Left ventricle myocardium inferior (tissue), 1 donor: Measurements from ENCODE around the gene APCDD1L. TPM values are rescaled to one million over a fixed set of nuclear protein-coding genes. Genes with fewer than 3 reads are reported as not detected.

Experiments
- DNase-seq: peaks from one replicate; pipeline ENCODE4 v3.0.0-alpha.2; 2020
- H3K27ac ChIP-seq: fragments of 200-600 bp; replicated peaks from 2 replicates; pipeline ENCODE4 v1.8.0; 2021
- H3K27me3 ChIP-seq: fragments of 200-600 bp; 2 replicates; pipeline ENCODE4 v1.8.0; 2021; ENCODE audit warnings: low read depth
- H3K36me3 ChIP-seq: fragments of 200-600 bp; 2 replicates; pipeline ENCODE4 v1.8.0; 2021
- H3K4me1 ChIP-seq: fragments of 200-600 bp; 2 replicates; pipeline ENCODE4 v1.8.0; 2021
- H3K4me3 ChIP-seq: fragments of 200-600 bp; 2 replicates; pipeline ENCODE4 v1.8.0; 2021; ENCODE audit warnings: mild to moderate bottlenecking, moderate library complexity
- H3K9me3 ChIP-seq: fragments of 200-600 bp; replicated peaks from 2 replicates; pipeline ENCODE4 v1.8.0; 2021
- intact Hi-C: fragments of 100-400 bp; cut with micrococcal nuclease; formaldehyde crosslinking; loops from one replicate; pipeline ENCODE4 v1.11.0; 2022
- long read RNA-seq: library from polyadenylated mRNA; unstranded; transcript quantifications from one replicate; pipeline ENCODE4 v2.0.0, GENCODE V29; 2021
- total RNA-seq: library from RNA; stranded (reverse); fragmentation: NEBNext Ultra II Directional; extraction: Animal tissue kit (Norgen Biotek cat#: 25700); gene quantifications from one replicate; pipeline ENCODE4 v1.2.1, GENCODE V29; 2021
- TF ChIP-seq, protein P1 (sequence below): fragments of 200-600 bp; IDR thresholded peaks from 2 replicates; pipeline ENCODE4 v1.8.0; 2021; ENCODE audit warnings: antibody characterized with exemption, mild to moderate bottlenecking, borderline replicate concordance
- donor health status: DM: no; HTN: yes; CAD: no; lungs with severe emphysema.

The APCDD1L gene
- total RNA-seq = 0.91 TPM
- long read RNA-seq, partial matches to known transcripts = 0 of 4 reads
- long read RNA-seq, other reads (novel, unspliced or antisense) = 3 of 4 reads

DNA sequence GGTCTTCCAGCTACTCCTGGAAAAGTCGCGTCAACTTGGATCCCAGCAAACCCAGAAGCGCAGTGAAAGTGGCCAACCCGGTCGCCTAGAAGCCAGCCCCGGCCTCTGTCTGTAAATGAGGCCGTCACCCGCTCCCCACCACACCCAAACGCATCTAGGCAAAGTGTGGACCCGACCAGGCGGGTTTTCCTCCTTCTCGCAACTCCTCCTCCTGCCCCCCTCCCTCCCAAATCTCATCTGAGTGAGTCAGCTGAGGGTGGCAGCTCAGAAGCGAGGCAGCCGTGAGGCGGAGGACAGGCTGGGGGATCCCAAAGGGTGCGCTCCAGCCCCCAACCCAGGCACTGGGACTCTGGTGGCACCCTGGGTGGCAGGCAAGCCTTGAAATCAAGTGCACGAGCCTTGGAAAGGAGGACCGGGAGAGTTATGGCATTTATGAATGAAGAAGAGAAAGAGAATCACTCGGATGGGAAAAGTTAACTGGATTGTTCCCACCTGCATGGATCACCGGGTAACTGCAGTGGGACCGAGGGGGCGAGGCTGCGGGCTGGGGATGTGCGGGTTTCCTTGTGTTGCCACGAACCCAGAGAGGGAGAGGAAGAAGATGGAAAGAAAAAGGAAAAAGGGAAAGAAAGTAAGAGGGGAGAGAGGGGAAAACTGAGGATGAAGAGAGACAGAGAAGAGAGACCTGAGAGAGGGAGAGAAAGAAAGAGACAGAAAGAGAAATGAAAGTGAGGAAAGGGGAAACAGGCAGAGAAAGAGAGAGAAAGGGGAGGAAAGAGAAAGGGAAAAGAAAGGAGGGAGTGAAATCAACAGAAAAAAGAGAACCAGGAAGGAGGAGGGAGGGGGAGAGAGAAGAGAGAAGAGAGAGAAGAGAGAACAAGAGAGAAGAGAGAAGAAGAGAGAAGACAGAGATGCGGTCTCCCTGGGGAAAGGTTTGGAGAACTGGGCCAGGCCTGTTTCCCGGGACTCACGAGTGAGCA, at the start of gene APCDD1L:
Gene APCDD1L (minus strand): TSS at position 167 of the 980 bp plus-strand sequence. CDS start 692 bp downstream, outside the sequence.
- H3K4me3 ChIP-seq = peak within 1 kb of the TSS; percentile 53
- H3K4me1 ChIP-seq = peaks cover 5% of the 10 kb centered on the region
- peaks cover 72% of the 10 kb centered on the region for H3K27me3 ChIP-seq
- DNase-seq = no peak
- TF ChIP-seq, protein P1, sequence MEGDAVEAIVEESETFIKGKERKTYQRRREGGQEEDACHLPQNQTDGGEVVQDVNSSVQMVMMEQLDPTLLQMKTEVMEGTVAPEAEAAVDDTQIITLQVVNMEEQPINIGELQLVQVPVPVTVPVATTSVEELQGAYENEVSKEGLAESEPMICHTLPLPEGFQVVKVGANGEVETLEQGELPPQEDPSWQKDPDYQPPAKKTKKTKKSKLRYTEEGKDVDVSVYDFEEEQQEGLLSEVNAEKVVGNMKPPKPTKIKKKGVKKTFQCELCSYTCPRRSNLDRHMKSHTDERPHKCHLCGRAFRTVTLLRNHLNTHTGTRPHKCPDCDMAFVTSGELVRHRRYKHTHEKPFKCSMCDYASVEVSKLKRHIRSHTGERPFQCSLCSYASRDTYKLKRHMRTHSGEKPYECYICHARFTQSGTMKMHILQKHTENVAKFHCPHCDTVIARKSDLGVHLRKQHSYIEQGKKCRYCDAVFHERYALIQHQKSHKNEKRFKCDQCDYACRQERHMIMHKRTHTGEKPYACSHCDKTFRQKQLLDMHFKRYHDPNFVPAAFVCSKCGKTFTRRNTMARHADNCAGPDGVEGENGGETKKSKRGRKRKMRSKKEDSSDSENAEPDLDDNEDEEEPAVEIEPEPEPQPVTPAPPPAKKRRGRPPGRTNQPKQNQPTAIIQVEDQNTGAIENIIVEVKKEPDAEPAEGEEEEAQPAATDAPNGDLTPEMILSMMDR = no peak
- no peaks in the 10 kb centered on the region for H3K9me3 ChIP-seq
- H3K27ac ChIP-seq = no peak within 1 kb of the TSS
- H3K36me3 ChIP-seq = no peaks in the 10 kb centered on the region
- intact Hi-C loops = no loop called here

DNA sequence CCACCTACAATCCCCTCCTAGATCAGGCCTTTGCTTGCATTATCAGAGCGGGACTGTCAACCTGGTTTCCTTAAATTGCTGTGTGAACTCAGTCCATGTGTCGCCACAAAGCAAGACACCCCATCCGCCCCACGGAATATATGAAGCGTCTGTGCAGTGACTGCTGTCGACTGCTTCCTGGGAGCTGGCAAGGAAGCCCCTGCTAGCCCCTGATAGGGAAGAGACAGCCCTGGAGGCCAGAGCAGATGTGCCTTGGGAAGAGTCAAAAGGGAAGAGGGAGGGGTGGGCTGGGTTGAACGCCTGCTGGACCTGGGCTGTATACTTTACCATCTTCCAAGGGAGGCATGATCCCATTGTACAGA, 44.1 kb upstream of the APCDD1L start:
- no peak overlapping the region for H3K4me3 ChIP-seq
- no peaks in the 10 kb centered on the region for H3K4me1 ChIP-seq
- H3K27ac ChIP-seq = no peak overlapping the region
- H3K9me3 ChIP-seq = peaks cover 9% of the 10 kb centered on the region
- H3K36me3 ChIP-seq = no peaks in the 10 kb centered on the region
- H3K27me3 ChIP-seq = peaks cover 27% of the 10 kb centered on the region
- intact Hi-C loops = no loop called here
- TF ChIP-seq, protein P1 = no peak
- no peak for DNase-seq

DNA sequence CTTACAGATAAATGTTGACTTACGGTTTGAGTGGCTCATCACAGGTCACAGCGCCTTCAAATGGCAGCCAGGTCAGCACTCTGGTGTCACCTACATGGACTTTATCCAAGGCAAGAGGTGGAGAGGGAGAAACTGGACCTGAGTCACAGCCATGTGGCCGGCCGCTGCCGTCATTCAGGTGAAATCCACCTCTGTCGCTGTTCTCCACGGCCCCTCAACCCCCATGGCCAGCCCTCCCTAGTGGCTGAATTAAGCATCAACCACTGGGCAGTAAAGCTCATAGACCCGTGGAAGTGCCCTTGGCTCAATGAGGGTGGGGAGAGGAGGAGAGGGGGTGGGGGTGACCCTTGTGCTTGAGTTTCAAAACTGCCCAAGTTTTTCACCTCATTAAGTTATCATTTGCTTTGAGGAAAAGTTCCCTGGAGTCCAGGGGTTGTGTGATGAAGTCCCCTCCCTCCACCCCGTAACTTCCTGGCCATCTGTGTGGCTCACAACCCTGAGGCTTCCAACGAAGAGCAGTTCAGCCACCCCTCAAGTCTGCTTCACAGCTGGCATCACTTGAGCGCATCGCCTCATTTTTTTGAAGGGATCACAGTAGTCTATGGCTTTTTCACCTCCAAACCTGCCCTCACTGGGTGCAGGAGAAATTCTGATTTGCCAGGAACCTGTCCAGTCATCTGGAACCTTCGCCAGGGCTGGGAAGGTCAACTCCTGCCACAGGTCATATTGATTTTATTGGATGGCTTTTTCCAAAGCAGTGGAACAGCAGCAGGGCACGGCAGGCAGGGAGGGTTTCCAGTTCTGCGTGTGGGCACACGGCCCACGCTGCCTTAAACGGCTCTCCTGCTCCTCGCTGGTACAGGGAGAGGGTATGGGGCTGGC, 43.5 kb upstream of the APCDD1L start:
- H3K9me3 ChIP-seq = peaks cover 3% of the 10 kb centered on the region

DNA sequence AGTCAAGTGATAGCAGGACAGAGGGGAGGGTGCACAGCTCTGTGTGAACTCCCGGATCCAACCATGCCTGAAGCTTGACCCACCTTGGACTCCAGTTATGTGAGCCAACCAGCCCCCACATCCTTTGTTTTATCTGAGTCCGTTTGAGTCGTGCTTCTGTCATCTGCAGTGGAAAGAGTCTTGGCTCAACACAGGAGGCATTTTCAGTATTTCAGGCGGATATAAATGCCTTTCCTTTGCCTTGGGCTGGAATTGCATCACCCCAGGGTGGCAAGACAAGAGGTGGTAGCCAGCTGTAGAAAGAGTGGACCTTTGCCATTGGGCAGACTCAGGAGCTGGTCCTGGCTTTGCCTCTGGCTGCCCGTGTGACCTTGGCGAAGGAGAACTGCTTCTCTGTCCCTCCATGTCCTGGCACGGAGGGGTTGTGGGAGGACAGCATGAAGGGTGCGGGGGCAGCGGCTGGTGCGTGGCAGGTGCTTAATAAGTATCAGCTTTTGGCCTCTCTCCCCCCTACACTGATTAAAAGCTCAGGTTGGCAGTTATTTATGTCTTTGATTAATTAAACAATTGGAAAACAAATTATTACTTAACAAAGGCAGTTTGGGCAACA, 42.6 kb upstream of the APCDD1L start:
- no peaks in the 10 kb centered on the region for H3K9me3 ChIP-seq
- no peaks in the 10 kb centered on the region for H3K36me3 ChIP-seq
- H3K27ac ChIP-seq = no peak overlapping the region
- TF ChIP-seq, protein P1 = no peak
- H3K27me3 ChIP-seq = peaks cover 42% of the 10 kb centered on the region
- no peak for DNase-seq
- intact Hi-C loops = no loop called here
- H3K4me3 ChIP-seq = no peak overlapping the region
- H3K4me1 ChIP-seq = no peaks in the 10 kb centered on the region

More for the DNA sequence above, 43.5 kb upstream of the APCDD1L start:
- Histone ChIP-seq H3K36me3 (no peaks in the 10 kb centered on the region), H3K27ac (no peak overlapping the region), H3K27me3 (peaks cover 33% of the 10 kb centered on the region), H3K4me1 (no peaks in the 10 kb centered on the region), H3K4me3 (no peak overlapping the region)
- intact Hi-C loops = no loop called here
- TF ChIP-seq, protein P1 = no peak
- DNase-seq = no peak

DNA sequence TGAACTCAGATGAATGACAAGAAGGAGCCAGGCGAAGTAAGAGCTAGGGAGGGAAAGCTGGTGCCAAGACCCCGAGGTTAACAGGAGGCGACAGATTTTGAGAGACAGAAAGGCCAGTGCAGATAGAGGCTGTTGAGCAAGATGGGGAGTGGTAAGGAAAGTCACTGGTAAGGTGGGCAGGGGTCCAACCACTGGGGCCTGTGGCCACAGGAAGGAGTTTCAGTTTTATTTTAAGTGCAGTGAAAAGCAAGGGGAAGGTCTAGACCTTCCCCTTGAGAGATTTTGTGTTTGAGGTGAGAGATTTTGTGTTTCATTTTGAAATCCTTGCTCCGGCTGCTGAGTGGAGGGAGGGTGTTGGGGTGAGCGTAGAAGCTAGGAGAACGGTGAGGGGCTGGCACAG, 41.8 kb upstream of the APCDD1L start:
- Histone ChIP-seq H3K27me3 (peaks cover 50% of the 10 kb centered on the region), H3K4me1 (no peaks in the 10 kb centered on the region), H3K27ac (no peak overlapping the region), H3K36me3 (no peaks in the 10 kb centered on the region), H3K4me3 (no peak overlapping the region), H3K9me3 (no peaks in the 10 kb centered on the region)
- no peak for DNase-seq
- intact Hi-C loops = no loop called here
- TF ChIP-seq, protein P1 = no peak
